Stimulated activated CD4-positive, alpha-beta T cell treated with anti-CD3 and anti-CD28 coated beads, Interleukin-4, amount 100 ng/mL, for 4 hours (primary cell): ENCODE results near the gene PROK2.

ENCODE experiments used
- DNase-seq, 2 experiments: peaks; one replicate each; pipeline ENCODE4 v3.0.0-alpha.2; 2020

PROK2 gene

DNA sequence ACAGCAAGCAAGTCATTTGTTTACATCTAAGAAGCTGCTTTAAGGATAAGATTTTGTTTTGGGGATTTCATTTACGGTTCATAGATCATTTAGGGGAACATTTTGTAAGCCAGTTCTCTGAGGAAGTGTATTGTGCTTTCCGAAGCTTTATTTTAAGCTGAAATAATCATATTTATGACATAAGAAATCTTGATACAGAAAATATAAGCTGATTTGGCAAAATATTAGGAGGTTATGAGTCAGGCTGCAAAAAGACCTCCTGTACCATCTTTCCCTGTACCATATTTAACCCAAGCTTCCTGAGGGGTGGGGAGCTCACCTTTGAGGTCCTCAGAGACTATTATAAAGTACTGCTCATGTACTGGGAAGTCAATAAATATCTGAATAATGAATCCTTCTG is 51.6 kb downstream of the PROK2 start:
- no peak for DNase-seq

- no peak for DNase-seq
These were observed 52.3 kb downstream of the PROK2 start for GRCh38 chr3:71732637-71733036.

DNA sequence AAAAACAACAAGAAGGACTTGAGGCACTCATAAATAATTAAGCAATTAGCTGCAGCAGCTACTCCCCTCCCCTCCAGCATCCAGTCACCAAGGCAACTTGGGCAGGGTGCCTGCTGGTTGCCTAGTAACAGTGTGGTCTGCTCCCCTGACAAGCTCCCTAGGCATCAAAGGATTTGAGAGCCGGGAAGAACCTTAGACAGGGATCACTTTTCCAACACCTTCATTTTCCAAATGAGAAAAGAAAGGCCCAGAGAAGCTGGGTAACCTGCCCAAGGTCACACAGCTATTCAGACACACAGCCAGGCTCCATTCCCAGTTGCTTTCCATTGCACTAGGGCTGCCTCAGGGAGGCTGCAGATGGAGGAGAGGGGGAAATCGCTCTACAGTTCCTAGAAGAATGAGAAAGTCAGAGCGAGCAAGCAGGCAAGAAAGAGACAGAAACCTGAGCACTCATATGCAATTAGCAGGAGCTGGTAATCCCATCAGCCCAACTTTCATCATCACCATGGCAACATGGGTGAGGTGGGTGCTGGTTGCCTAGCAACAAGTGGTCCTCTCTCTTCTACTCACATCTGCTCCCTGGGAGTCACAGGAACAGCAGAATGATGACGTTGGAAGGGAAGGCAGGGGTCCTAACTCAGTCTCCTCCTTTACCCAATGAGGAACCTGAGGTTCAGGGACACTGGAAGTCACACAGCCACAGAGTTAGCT is 56.2 kb downstream of the PROK2 start:
- DNase-seq, result no peak

DNA sequence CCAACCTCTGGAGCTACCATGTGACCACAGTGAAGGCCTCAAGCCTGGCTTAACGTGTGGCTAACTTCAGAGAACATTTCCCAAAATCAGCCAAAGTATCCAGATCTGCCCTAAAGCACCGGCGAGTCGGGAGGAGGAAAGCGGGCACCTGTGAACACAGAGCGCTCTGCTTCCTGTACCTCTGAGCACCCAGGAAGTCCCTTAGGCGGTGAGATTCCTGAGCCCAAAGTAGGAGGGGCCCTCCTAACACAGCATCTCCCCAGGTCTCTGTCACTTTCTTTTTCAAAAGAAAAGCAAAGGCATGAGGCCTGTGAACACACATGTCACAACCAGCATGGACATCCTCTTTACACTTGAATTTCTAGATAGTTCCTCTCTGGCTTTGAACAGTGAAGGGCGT is 58.8 kb downstream of the PROK2 start:
- peak in 1 of 2 experiments; percentile 60 for DNase-seq

GRCh38 chr3:71725271-71725991 is 59.5 kb downstream of the PROK2 start, which contains the start of gene EIF4E3:
EIF4E3 (minus strand) TSS chr3:71725402; CDS start chr3:71725367, 35 bp downstream.
- DNase-seq, result peak in 1 of 2 experiments; percentile 56

DNA sequence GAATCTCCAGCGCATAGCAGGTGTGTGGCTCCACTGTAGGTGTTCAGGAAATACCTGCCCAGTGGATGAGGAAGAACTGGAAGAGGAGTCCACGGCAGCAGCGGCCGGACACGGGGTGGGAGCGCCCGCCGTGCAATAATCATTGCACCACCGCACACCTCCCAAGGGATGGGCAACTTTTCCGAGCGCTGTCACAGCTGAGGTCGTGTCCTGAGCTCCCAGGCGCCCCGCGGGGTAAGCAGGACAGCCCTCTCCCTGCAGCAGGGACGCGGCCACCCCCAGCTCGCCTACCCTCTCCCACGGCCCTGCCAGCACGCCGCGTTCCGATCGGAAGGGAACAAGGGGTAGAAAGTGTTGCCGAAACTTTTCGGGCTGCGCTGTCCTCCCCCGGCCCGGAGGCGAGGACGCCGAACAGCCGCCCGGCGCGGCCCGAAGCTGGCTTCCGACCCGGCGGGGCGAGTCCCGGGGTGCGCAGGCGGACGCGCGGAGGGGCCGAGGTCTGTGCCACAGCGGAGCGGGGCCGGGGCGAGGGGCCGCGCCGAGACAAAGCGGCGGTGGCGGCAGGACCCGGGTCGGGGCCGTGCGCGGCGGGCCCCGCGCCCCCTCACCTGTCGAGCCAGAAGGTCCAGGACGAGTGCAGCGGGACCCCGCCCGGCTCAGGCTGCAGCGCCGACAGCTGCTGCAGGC is 60.2 kb downstream of the PROK2 start:
- peak in 1 of 2 experiments; percentile 36 for DNase-seq

- no peak for DNase-seq
These were observed 60.8 kb downstream of the PROK2 start for GRCh38 chr3:71724171-71724453.

- DNase-seq, result peak in 1 of 2 experiments; percentile 56
These were observed 61.3 kb downstream of the PROK2 start for GRCh38 chr3:71723452-71724170.

- DNase-seq, result no peak
These were observed 62.3 kb downstream of the PROK2 start for GRCh38 chr3:71722693-71723092.
